Measurements from ENCODE around the gene PCGF6.

The PCGF6 gene

DNA sequence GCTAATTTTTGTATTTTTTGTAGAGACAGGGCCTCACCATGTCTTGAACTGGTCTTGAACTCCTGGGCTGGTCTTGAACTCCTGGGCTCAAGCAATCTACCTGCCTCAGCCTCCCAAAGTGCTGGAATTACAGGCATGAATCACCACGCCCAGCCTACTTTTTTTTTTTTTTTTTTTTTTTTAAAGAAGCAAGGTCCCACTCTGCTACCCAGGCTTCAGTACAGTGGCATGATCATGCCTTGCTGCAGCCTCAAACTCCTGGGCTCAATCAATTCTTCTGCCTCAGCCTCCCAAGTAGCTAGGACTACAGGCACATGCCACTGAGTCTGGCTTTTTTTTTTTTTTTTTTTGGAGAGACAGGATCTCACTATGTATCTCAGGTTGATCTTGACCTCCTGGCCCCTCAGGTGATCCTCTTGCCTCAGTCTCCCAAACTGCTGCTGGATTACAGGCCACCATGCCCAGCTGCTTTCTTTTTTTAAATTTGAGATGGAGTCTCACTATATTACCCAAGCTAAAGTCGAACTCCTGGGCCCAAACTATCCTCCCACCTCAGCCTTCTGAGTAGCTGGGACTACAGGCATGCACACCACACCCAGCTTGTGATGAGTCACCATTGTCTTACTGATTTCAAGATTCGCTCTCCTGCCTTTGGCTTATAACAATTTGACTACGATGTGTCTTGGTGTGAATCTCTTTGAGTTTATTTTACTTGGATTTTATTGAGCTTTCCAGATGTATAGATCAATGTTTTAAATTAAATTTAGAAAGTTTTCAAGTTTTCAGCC is 96.2 kb downstream of the PCGF6 start:
- DNase-seq, result no peak

DNA sequence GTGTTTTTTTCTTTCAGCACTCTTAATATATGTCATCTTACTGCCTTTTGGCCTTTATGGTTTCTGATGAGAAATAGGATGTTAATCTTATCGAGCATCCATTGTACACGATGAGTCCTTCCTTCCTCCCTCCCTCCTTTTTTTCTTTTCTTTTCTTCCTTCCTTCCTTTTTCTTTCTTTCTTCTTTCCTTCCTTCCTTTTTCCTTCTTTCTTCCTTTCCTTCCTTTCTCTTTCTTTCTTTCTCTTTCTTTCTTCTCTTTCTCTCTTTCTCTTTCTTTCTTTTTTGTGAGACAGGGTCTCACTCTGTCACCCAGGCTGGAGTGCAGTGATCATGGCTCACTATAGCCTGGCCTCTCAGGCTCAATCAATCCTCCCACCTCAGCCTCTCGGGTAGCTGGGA is 96.8 kb downstream of the PCGF6 start:
- DNase-seq, result no peak
